HL-60/S4 treated with phorbol 12-myristate 13-acetate at 8.2 ng/mL for 4 days and 3 days (cell line): ENCODE measurements around the gene ACSBG1.

Source experiments
- in situ Hi-C: fragments of 300-500 bp; cut with MboI; formaldehyde crosslinking; loops from 2 replicates; pipeline ENCODE4 v1.15.0; 2022; ENCODE audit warnings: low sequenced_read_pairs

Gene ACSBG1

GRCh38 chr15:78251136-78251535 is 16.8 kb upstream of the ACSBG1 start:
- in situ Hi-C loops: no loop called here

- in situ Hi-C loops: loop anchor here (25.0 kb wide), 2 partner anchors 137 to 287 kb away; no protein-coding TSS in a partner anchor
These were observed 14.8 kb upstream of the ACSBG1 start for GRCh38 chr15:78249131-78249530.

GRCh38 chr15:78247911-78248310 is 13.5 kb upstream of the ACSBG1 start:
- in situ Hi-C loops: loop anchor here (25.0 kb wide), 2 partner anchors 136 to 286 kb away; no protein-coding TSS in a partner anchor

GRCh38 chr15:78245976-78246620 is 11.7 kb upstream of the ACSBG1 start:
- in situ Hi-C loops: loop anchor here (25.0 kb wide), 2 partner anchors 134 to 284 kb away; no protein-coding TSS in a partner anchor

- in situ Hi-C loops: loop anchor here (25.0 kb wide), 2 partner anchors 133 to 283 kb away; no protein-coding TSS in a partner anchor
These were observed 11.0 kb upstream of the ACSBG1 start for GRCh38 chr15:78245392-78245791.

- in situ Hi-C loops: loop anchor here (25.0 kb wide), 2 partner anchors 133 to 283 kb away; no protein-coding TSS in a partner anchor
These were observed 10.5 kb upstream of the ACSBG1 start for GRCh38 chr15:78244893-78245292.

- in situ Hi-C loops: loop anchor here (25.0 kb wide), 2 partner anchors 132 to 282 kb away; no protein-coding TSS in a partner anchor
These were observed 9.7 kb upstream of the ACSBG1 start for GRCh38 chr15:78244101-78244500.

GRCh38 chr15:78243491-78243941 is 9.2 kb upstream of the ACSBG1 start:
- in situ Hi-C loops: loop anchor here (25.0 kb wide), 2 partner anchors 131 to 281 kb away; no protein-coding TSS in a partner anchor

GRCh38 chr15:78243058-78243457 is 8.7 kb upstream of the ACSBG1 start:
- in situ Hi-C loops: loop anchor here (25.0 kb wide), 2 partner anchors 131 to 281 kb away; no protein-coding TSS in a partner anchor

- in situ Hi-C loops: loop anchor here (25.0 kb wide), 2 partner anchors 130 to 280 kb away; no protein-coding TSS in a partner anchor
These were observed 7.8 kb upstream of the ACSBG1 start for GRCh38 chr15:78242128-78242527.

GRCh38 chr15:78241017-78241416 is 6.7 kb upstream of the ACSBG1 start:
- in situ Hi-C loops: loop anchor here (25.0 kb wide), 2 partner anchors 129 to 279 kb away; no protein-coding TSS in a partner anchor

- in situ Hi-C loops: loop anchor here (25.0 kb wide), 2 partner anchors 128 to 278 kb away; no protein-coding TSS in a partner anchor
These were observed 5.4 kb upstream of the ACSBG1 start for GRCh38 chr15:78239811-78240210.

- in situ Hi-C loops: loop anchor here (25.0 kb wide), 2 partner anchors 125 to 275 kb away; no protein-coding TSS in a partner anchor
These were observed 2.8 kb upstream of the ACSBG1 start for GRCh38 chr15:78237146-78237545.

- in situ Hi-C loops: loop anchor here (25.0 kb wide), 2 partner anchors 124 to 274 kb away; no protein-coding TSS in a partner anchor
These were observed 2.1 kb upstream of the ACSBG1 start for GRCh38 chr15:78236491-78236890.

- in situ Hi-C loops: loop anchor here (25.0 kb wide), 2 partner anchors 121 to 271 kb away; no protein-coding TSS in a partner anchor
These were observed 869 bp downstream of the ACSBG1 start for GRCh38 chr15:78233496-78233895.

- in situ Hi-C loops: loop anchor here (25.0 kb wide), 2 partner anchors 121 to 271 kb away; no protein-coding TSS in a partner anchor
These were observed 1.4 kb downstream of the ACSBG1 start for GRCh38 chr15:78232951-78233350.

- in situ Hi-C loops: loop anchor here (25.0 kb wide), 2 partner anchors 117 to 267 kb away; no protein-coding TSS in a partner anchor
These were observed 4.6 kb downstream of the ACSBG1 start for GRCh38 chr15:78229431-78230406.

GRCh38 chr15:78228356-78228996 is 5.9 kb downstream of the ACSBG1 start:
- in situ Hi-C loops: loop anchor here (25.0 kb wide), 2 partner anchors 116 to 266 kb away; no protein-coding TSS in a partner anchor

GRCh38 chr15:78225783-78226541 is 8.4 kb downstream of the ACSBG1 start:
- in situ Hi-C loops: loop anchor here (25.0 kb wide), 2 partner anchors 114 to 264 kb away; no protein-coding TSS in a partner anchor
